GM19025 (cell line): ENCODE data around the gene NUMA1.

Experiments
- ATAC-seq: cut with Tn5 transposase; IDR thresholded peaks from one replicate; pipeline ENCODE4 v1.9.1; 2021; ENCODE audit warnings: mild to moderate bottlenecking, low read depth, moderate library complexity; ENCODE audit not compliant: unreplicated experiment

The NUMA1 gene

GRCh38 chr11:72030472-72031045 is 49.8 kb downstream of the NUMA1 start:
- no peak for ATAC-seq

GRCh38 chr11:72026090-72026489 is 54.3 kb downstream of the NUMA1 start:
- ATAC-seq, result no peak

- no peak for ATAC-seq
Measured at GRCh38 chr11:72024069-72024754, 56.1 kb downstream of the NUMA1 start.

- ATAC-seq, result no peak
Measured at GRCh38 chr11:72023335-72023734, 57.0 kb downstream of the NUMA1 start.

- ATAC-seq, result no peak
Measured at GRCh38 chr11:72018171-72018570, 62.2 kb downstream of the NUMA1 start.

- ATAC-seq, result no peak
Measured at GRCh38 chr11:72015511-72016061, 64.8 kb downstream of the NUMA1 start.

- ATAC-seq, result no peak
Measured at GRCh38 chr11:72014761-72015320, 65.5 kb downstream of the NUMA1 start.

GRCh38 chr11:72013765-72014711 is 66.3 kb downstream of the NUMA1 start:
- ATAC-seq, result no peak

- ATAC-seq, result no peak
Measured at GRCh38 chr11:72012897-72013721, 67.2 kb downstream of the NUMA1 start.

GRCh38 chr11:72012091-72012630 is 68.2 kb downstream of the NUMA1 start:
- no peak for ATAC-seq

- no peak for ATAC-seq
Measured at GRCh38 chr11:72010529-72011233, 69.7 kb downstream of the NUMA1 start.

- no peak for ATAC-seq
Measured at GRCh38 chr11:72009156-72009555, 71.2 kb downstream of the NUMA1 start.

GRCh38 chr11:72008728-72009127 is 71.6 kb downstream of the NUMA1 start:
- ATAC-seq, result no peak

- no peak for ATAC-seq
Measured at GRCh38 chr11:72007587-72007986, 72.8 kb downstream of the NUMA1 start.

- no peak for ATAC-seq
Measured at GRCh38 chr11:72007089-72007476, 73.3 kb downstream of the NUMA1 start.

GRCh38 chr11:72006309-72007088 is 73.8 kb downstream of the NUMA1 start:
- no peak for ATAC-seq

GRCh38 chr11:72005347-72006260 is 74.7 kb downstream of the NUMA1 start:
- ATAC-seq, result no peak
